GM23338 (cell line): Measurements from ENCODE around the gene GTF3C5.

Source experiments
- EZH2 ChIP-seq: fragments of 200-600 bp; sonication (generic); IDR thresholded peaks from one replicate; pipeline ENCODE4 v1.8.0; 2017; ENCODE audit warnings: antibody characterized with exemption, mild to moderate bottlenecking, low read depth; ENCODE audit not compliant: unreplicated experiment
- POLR2AphosphoS5 ChIP-seq: IDR thresholded peaks from 2 replicates; pipeline ENCODE4 v1.6.1; 2016; ENCODE audit warnings: antibody characterized with exemption, low read depth
- TF ChIP-seq, protein P1 (sequence below), 2 experiments: fragments of 200-600 bp in 1 of 2; sonication (generic) in 1 of 2; conservative IDR thresholded peaks; 2 replicates each; pipeline versions ENCODE4 v1.5.1 to v1.6.1; 2016 to 2017; ENCODE audit warnings: antibody characterized with exemption in 2 of 2, low read depth in 2 of 2, mild to moderate bottlenecking in 2 of 2, moderate library complexity in 1 of 2

DNA sequence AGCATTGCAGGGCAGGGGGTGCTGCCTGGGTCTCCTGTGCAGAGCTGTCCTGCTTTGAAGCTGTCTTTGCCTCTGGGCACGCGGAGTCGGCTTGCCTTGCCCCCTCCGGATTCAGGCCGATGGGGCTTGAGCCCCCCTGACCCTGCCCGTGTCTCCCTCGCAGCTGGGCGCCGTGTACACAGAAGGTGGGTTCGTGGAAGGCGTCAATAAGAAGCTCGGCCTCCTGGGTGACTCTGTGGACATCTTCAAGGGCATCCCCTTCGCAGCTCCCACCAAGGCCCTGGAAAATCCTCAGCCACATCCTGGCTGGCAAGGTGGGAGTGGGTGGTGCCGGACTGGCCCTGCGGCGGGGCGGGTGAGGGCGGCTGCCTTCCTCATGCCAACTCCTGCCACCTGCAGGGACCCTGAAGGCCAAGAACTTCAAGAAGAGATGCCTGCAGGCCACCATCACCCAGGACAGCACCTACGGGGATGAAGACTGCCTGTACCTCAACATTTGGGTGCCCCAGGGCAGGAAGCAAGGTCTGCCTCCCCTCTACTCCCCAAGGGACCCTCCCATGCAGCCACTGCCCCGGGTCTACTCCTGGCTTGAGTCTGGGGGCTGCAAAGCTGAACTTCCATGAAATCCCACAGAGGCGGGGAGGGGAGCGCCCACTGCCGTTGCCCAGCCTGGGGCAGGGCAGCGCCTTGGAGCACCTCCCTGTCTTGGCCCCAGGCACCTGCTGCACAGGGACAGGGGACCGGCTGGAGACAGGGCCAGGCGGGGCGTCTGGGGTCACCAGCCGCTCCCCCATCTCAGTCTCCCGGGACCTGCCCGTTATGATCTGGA lies 33.7 kb downstream of the GTF3C5 start:
- no peak for TF ChIP-seq EZH2
- TF ChIP-seq, protein P1, sequence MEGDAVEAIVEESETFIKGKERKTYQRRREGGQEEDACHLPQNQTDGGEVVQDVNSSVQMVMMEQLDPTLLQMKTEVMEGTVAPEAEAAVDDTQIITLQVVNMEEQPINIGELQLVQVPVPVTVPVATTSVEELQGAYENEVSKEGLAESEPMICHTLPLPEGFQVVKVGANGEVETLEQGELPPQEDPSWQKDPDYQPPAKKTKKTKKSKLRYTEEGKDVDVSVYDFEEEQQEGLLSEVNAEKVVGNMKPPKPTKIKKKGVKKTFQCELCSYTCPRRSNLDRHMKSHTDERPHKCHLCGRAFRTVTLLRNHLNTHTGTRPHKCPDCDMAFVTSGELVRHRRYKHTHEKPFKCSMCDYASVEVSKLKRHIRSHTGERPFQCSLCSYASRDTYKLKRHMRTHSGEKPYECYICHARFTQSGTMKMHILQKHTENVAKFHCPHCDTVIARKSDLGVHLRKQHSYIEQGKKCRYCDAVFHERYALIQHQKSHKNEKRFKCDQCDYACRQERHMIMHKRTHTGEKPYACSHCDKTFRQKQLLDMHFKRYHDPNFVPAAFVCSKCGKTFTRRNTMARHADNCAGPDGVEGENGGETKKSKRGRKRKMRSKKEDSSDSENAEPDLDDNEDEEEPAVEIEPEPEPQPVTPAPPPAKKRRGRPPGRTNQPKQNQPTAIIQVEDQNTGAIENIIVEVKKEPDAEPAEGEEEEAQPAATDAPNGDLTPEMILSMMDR (conservative IDR thresholded peaks at IDR 0.05; ENCODE audit: low read depth in 2 of 2): no peak
- no peak for TF ChIP-seq POLR2AphosphoS5
